Measurements from ENCODE around the gene SPATA13.

- no peak for TF ChIP-seq POLR2AphosphoS5 (IDR thresholded peaks at IDR 0.05; ENCODE audit: low read depth, low read length)
- no peak for TF ChIP-seq REST (IDR thresholded peaks at IDR 0.05; ENCODE audit: insufficient read depth in 1 of 2, low read depth in 2 of 2, low read length in 2 of 2)
- TF ChIP-seq FOXP2 (optimal IDR thresholded peaks at IDR 0.05; ENCODE audit: borderline replicate concordance, extremely low read depth, extremely low read length, insufficient read depth) = no peak
- no peak for TF ChIP-seq TAF1 (IDR thresholded peaks at IDR 0.05; ENCODE audit: borderline replicate concordance, insufficient read depth, low read length)
- no peak for TF ChIP-seq SIN3A (IDR thresholded peaks at IDR 0.05; ENCODE audit: borderline replicate concordance, insufficient read depth, low read length)
Observed at GRCh38 chr13:24184882-24185281, 24.4 kb downstream of the SPATA13 start.

Measured in PFSK-1 (cell line).